GM10248 (cell line): ENCODE measurements around the gene PDZD4.

Experiments used
- CTCF ChIA-PET: fragments of 300-600 bp; sonication (Branson Sonifier 250); formaldehyde crosslinking; extraction: SDS; loops from one replicate; lab custom pipeline; 2021; ENCODE audit warnings: antibody characterized with exemption; lab: Yijun Ruan, JAX
- POLR2A ChIA-PET: fragments of 350-650 bp; sonication (Branson Sonifier 250); formaldehyde crosslinking; extraction: SDS; loops from one replicate; lab custom pipeline; 2020; ENCODE audit warnings: antibody characterized with exemption; lab: Yijun Ruan, JAX
- DNase-seq: peaks from one replicate; pipeline ENCODE4 v3.0.0; 2012; ENCODE audit errors: extremely low spot score
- TF ChIP-seq, protein P1 (sequence below): IDR thresholded peaks from 2 replicates; pipeline ENCODE4 v1.5.1; 2012; ENCODE audit warnings: mild to moderate bottlenecking, low read depth; ENCODE audit errors: extremely low read depth, missing control alignments, control extremely low read depth

PDZD4 gene

DNA sequence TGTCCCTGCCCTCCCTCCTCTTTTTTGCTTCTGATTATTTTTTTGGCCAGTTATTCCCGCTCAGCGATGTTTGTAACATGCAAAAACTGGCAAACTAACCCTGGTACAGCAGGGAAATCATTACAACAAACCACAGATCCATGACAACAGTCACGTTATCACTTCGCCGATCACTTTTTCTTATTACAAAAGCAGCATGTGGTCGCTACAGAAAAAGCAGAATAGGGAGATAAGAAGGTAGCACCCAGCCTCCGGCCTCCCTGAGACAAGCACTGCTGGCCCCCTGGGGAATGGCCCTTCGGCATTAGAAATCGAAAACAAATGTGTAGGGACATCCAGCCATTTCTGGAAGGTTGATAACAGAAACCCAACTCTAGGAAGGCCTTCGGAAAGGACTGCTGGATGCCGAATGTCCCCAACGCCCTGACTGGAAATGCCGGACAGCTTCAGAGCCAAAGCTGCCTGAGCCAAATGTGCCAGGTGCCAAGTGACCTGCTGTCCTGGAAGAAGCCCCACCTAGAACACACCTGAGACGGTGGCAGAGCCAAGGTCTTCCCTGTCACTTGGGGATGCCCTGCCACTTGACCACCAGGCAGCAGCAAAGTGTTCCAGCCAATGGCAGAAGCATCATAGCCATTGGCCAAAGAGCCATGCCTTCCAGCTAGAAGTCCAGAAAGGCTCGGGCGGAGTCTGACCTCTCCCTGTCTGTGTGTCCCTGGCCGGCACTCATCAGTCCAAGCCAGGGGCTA lies 39.1 kb downstream of the PDZD4 start:
- POLR2A ChIA-PET, result no interaction called here
- no peak for DNase-seq
- CTCF ChIA-PET, result no interaction called here
- TF ChIP-seq, protein P1, sequence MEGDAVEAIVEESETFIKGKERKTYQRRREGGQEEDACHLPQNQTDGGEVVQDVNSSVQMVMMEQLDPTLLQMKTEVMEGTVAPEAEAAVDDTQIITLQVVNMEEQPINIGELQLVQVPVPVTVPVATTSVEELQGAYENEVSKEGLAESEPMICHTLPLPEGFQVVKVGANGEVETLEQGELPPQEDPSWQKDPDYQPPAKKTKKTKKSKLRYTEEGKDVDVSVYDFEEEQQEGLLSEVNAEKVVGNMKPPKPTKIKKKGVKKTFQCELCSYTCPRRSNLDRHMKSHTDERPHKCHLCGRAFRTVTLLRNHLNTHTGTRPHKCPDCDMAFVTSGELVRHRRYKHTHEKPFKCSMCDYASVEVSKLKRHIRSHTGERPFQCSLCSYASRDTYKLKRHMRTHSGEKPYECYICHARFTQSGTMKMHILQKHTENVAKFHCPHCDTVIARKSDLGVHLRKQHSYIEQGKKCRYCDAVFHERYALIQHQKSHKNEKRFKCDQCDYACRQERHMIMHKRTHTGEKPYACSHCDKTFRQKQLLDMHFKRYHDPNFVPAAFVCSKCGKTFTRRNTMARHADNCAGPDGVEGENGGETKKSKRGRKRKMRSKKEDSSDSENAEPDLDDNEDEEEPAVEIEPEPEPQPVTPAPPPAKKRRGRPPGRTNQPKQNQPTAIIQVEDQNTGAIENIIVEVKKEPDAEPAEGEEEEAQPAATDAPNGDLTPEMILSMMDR, result no peak

DNA sequence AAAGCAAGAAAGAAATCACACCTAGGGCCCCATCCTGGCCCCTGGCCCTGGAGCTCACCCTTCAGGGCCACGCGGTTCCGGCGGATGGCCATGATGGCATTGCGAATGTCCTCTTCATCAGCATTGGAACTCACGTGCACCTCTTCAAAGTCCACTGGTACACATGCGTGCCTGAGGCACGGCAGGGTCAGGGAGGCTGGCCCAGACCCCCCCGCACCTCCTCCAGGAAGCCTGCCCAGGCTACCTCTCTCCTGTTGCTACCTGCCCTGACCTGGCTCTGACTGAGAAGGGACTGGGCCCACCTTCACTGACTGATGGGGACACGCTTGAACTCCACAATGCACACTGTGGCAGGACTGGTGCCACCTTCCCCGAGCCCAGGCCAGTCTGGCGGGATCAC lies 40.7 kb downstream of the PDZD4 start:
- TF ChIP-seq, protein P1, result no peak
- DNase-seq, result no peak
- POLR2A ChIA-PET, result no interaction called here
- CTCF ChIA-PET, result interaction anchor here (1.6 kb wide), 1 partner anchor 10 kb away, joined by 3 read pairs; no protein-coding TSS in a partner anchor

DNA sequence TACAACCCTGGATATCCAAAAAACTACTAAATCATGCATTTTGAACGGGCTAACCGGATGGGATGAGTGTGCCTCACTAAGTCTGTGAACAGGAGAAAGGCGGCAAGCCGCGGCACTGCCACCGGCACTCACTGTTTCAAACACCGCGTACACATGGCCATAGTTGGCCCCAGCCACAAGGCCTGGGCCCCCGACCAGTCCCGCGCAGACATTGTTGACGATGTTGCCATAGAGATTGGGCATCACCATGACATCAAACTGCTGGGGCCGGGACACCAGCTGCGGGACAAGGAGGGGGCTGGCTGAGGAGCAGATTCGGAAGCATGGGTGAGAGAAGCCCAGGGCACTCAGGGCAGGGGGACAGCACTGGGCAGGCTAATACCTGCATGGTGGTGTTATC lies 43.7 kb downstream of the PDZD4 start:
- ChIA-PET CTCF (interaction anchor here (1.4 kb wide), 1 partner anchor 161 kb away, joined by 4 read pairs; no protein-coding TSS in a partner anchor), POLR2A (no interaction called here)

DNA sequence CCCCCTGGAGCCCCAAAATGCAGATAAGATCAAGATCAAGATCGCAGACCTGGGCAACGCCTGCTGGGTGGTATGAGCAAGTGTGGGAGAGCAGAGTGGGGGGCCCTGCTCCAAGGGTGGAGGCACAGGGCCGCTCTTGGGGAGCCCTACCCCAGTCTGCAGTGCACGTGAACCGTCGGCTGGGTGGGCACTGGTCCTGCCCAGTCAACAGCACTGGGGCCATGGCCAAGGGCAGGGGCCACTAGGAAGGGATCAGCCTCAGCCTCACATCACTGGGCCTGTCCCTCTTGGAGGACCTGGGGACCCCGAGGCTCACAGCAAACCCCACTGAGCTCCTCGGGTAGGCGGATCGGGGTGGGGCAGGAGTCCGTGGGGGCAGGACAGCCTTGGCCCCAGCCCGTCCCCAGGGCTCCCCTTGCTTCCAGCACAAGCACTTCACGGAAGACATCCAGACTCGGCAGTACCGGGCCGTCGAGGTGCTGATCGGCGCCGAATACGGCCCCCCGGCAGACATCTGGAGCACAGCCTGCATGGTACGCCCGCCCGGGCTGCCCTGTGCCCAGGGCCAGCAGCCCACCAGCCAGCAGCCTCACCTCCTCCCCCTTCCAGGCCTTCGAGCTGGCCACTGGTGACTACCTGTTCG lies 45.9 kb downstream of the PDZD4 start:
- TF ChIP-seq, protein P1, result no peak
- ChIA-PET POLR2A (interaction anchor here (0.7 kb wide), 1 partner anchor 337 kb away, joined by 5 read pairs; no protein-coding TSS in a partner anchor), CTCF (no interaction called here)
- DNase-seq, result no peak

More for the DNA sequence above, 43.7 kb downstream of the PDZD4 start:
- TF ChIP-seq, protein P1, result no peak
- no peak for DNase-seq

DNA sequence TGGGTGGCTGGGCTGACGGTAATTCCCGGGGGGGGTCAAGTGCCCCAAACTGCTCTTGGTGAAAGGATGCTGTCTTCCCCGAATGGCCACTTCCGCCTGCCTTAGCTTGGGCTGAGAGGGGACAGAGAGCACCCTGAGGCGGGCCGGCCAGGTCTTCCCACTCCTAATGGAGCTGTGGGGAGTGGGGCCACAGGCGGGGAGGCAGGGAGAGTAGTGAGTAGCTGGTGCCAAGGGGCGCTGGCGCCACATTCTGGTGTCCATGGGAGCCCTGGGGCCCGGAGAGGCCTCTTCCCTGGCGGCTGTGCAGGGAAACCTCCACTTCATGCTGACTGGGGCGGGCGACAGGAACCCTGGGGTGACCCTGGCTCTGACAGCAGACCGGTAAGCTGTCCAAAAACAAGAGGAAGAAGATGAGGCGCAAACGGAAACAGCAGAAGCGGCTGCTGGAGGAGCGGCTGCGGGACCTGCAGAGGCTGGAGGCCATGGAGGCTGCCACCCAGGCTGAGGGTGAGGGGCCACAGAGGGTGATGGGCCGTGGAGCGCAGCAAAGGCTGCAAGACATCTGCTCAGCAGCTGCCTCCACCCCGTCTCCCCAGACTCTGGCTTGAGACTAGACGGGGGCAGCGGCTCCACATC lies 46.8 kb downstream of the PDZD4 start:
- POLR2A ChIA-PET, result no interaction called here
- TF ChIP-seq, protein P1, result no peak
- DNase-seq, result no peak
- CTCF ChIA-PET, result no interaction called here

DNA sequence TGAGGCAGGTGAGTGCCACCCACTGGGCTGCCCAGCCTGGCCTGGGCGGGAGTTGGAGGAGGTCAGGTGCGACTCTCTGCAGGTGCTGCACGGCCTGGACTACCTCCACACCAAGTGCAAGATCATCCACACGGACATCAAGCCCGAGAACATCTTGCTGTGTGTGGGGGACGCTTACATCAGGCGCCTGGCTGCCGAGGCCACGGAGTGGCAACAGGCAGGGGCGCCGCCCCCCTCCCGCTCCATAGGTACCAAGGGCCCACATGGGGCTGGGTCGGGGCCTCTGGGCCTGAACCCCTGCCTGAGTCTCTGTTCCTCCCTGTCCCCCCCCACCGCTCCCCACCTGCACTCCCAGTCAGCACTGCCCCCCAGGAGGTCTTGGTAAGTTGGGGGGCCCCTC lies 47.5 kb downstream of the PDZD4 start:
- POLR2A ChIA-PET, result no interaction called here
- CTCF ChIA-PET, result interaction anchor here (1.2 kb wide), 1 partner anchor 15 kb away, joined by 5 read pairs; no protein-coding TSS in a partner anchor
- TF ChIP-seq, protein P1, result no peak

More for the DNA sequence above, 47.5 kb downstream of the PDZD4 start:
- DNase-seq, result no peak
